NCI-H2081 treated with DMSO at 0.1 percent for 48 hours (cell line): ENCODE data around the gene RRH.
"Not testable (repeated sequence)": the region's sequence is repeated elsewhere in the genome, so short reads cannot be mapped to it uniquely, and the experiment has no call there.

Experiments used
- DNase-seq: peaks from one replicate; lab custom pipeline; 2025; lab: John Stamatoyannopoulos, UW

RRH gene

DNA sequence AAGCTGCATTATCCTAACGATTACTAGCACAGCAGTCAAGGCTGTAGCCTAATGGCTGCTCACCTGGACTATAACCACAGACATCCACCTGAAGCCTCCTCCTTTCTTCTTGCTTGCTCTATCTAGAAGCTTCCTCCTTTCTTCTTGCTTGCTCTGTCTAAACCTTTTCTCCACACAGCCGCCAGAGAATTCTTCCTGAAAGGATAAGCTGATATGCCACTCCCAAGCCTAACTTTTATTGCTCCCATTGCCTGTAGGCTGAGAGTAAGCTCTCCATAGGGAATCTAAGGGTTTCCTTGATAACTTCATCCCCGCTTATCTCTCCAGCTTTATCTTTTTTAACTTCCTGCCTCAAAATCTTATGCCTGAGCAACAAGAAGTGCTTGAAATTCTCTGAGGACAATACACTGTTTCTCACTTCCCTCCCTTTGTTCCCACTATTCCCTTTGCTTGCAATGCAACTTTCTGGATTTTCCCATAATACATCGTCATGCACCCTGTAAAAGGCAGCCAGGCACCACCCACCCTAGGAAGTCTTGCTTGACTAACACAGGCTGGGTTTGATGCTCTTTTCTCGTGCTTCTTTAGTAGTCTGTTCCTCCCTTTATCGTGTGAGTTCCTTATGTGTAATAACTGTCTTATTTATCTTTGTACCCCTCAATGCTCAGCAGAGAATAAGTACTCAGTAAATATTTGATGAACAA, 18.8 kb downstream of the RRH start:
- no peak for DNase-seq

DNA sequence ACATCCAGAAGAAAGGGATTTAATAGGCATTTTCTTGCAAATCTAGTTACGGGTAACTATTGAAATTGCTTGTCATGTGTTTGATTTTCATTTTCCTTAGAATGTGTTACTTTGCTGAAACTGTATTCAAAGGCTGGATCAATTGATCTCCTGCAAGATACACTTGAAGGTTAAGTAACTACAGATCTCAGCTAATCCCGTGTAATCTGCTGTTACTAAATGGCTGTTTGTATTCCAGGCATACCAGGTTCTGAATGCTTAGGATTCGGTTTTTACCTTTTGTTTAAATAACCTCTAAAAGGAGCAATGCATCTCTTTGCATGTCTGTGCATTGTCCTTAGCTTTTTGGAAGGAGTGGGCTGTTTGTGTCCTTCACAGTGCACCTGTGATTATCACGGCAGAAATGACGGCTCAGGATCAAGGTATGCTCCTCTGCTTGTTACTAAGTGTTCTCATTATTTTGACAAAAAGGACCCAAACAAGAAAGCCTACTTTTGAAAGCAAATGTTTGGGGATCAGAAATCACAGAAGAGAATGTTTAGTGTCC, 20.2 kb downstream of the RRH start, which contains the start of gene LRIT3:
Gene LRIT3, plus strand, starts transcription at position 212 of the 547 bp plus-strand sequence. Its CDS starts 95 bp downstream, at position 307.
- no peak for DNase-seq

DNA sequence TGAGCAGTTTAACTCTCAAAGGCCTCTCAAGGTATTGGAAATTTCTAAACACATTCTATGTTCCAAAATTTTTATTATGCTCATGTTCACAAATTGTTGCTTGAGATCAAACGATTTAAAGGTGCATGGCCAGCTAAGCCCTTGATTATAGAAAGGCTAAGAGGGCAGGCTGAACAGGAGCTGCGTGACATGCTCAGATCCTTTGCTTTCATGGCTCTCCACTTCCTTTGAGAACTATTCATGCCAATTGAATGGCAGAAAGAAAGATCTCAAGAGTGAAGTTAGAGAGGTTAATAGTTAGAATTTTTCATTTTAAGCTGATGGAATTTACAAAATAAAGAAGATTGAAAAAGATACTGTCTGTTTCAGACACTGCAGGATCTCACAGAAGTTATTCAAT, 20.7 kb downstream of the RRH start:
- no peak for DNase-seq

DNA sequence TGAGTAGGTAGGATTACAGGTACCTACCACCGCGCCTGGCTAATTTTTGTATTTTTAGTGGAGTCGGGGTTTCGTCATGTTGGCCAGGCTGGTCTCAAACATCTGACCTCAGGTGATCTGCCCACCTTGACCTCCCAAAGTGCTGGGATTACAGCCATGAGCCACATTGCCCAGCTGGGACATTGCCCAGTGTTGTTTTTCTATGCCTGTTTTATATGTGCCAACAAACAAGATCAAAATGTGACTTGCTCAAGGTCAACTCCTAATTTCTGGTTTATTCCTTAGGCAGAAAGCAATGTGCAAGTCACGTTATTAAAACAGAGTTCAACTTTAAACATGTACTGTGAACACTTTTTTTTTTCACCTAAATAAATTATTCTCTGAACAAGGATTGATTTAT, 22.8 kb downstream of the RRH start:
- DNase-seq: no peak

DNA sequence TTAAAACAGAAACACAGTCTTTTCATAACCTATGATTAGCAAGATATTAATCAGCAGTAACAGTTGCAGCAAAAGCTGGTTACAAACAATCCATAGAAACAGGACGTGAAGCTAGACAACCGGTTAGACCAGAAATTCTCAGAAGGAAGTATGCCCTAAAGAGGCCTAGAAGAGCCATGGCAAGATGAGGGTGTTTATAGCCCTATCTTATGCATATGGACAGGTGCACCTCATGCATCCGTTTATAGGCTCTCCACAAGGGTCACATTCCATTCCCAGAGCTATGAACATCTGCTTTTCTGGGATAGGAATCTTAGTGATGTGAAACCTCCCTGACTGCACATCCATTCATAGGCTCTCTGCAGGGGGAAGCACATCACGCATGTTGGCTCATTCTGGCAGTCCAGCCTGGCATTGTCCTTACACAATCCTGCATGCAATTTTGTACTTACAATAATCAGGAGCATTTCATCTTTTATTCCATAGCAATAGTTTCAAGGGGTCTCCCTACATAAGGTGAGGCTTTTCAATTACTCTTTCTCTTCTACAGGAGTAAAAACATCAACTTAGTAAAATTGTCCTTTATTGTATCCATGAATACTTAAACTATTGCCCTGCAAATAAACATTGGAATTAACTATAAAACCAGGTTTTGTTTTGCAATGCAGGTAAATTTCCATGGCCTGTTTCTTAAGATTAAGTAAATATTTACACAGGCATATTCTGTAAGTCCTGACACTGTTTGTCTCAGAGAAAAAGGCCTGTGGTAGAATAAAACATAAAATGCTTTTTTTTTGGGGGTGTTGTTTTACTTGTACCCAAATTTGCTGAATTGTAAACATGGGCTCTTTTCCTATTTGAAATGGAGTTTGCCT, 31.9 kb downstream of the RRH start:
- DNase-seq: not testable (repeated sequence)

DNA sequence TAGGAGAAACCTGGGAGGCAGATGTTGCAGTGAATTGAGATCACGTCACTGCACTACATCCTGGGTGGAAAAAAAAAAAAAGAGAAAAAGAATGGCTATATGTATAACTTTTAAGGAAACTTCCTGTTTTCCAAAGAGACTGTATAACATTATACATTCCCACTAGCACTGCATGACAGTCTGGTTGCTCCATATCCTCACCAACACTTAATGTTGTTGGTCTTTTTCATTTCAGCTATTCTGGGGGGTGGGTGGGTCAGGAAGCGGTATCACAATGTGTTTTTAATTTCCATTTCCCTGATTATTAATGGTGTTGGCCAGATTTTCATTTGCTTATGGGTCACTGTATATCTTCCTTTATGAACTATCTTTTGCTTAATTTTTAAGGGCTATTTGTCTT, 33.5 kb downstream of the RRH start:
- no peak for DNase-seq

DNA sequence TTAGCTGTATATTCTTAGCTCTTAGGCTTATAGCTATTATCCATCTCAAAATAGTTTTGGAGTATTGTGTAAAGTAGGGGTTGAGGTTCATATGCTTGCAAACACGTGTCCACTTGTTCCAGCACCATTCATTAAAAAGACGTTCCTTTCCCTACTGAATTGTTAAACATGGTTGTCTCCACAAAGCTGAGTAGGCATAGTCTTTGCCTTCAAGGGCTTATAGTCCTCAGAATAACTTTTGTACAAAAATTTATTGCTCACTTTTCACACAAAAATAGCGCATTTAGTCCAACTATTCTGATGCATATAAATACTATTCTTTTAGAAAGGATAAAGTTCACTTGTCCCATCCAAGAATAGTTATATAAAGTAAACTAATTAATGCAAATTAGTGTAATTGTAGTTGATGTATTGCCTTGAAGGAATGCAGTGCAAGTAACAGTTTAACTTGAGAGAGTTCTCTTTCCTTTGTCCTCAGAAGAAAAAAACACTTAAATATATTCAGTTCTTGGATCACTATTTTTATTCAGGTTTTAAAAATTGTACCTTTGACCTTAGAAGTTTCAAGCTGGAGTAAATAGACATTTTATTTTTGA, 34.2 kb downstream of the RRH start:
- DNase-seq: no peak

DNA sequence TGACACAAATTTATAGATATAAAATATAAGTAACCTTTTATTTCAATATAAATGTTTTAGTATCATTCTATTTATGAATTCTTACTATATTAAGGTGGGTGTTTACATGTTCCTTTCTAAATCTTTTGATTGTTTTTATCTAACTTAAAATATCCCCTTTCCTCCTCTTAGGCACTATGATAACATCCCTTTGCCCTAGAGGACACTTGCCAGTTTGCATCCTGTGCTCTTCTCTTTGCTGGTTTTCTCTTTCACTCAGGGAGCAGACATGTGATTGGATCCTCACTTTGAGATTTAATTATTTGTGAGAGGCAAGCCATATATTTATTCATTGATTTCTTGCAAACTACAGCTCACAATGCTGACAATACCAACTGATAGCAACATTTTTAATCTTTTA, 36.4 kb downstream of the RRH start:
- no peak for DNase-seq

DNA sequence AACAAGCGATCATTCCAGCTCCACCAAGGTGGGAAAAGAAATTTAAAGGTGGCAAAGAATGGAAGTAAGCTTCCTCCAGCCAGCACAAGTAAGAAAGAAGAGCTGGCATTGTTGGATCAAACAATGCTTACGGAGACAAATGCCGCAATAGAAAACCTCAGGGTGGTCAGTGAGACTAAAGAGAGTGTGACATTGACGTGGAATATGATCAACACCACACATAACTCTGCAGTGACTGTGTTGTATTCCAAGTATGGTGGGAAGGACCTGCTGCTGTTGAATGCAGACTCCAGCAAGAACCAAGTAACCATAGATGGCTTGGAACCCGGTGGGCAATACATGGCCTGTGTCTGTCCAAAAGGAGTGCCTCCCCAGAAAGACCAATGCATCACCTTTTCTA, 42.3 kb downstream of the RRH start:
- DNase-seq: no peak

DNA sequence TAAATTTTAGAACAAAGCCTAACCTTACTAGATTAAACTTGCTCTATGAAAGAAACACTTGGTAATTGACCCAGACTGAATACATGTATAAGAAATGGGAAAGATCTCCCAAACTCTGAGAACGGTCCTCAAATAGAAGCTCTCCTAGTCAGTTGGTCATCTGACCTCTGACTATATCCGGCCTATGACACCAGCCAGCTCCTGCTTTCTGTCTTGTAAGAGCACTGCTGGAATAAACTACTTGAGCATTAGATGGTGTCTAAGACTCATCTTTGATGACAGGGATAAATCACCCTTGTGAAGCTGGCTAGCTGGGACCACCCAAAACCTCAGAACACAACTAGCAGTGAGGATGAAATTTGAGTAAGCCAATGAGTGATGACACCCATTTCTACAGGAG, 44.3 kb downstream of the RRH start:
- no peak for DNase-seq

DNA sequence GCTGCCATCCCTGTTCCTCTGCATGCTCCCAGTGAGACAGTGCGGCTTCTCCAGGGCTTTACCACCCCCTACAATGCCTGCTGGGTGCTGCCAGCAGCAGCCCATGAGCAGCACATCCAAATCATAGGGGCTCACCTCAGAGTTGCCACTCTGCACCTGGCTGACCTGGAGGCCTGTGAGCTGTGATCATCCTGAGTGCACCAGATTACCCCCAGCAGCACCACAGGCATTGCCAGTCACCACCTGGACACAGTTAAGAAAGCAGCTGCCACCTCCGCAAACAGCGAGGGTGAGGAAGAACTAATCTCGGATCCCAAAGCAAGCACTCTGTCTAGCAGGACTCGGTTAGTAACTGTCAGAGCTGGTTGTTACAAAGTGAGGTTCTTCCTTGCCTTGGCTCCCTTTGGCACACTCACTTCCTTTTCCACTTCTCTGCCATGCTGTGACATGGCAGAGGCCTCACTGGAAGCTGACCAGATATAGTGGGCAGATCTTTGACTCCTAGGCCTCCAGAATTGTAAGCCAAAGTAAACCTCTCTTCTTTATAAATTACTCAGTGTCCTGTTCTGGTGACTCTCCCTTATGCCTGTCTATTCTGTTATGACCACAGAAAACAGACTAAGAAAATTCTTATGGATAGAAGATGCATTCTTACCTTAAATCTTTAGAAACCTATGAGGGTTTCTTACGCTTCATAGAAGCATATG, 45.3 kb downstream of the RRH start:
- DNase-seq: no peak

DNA sequence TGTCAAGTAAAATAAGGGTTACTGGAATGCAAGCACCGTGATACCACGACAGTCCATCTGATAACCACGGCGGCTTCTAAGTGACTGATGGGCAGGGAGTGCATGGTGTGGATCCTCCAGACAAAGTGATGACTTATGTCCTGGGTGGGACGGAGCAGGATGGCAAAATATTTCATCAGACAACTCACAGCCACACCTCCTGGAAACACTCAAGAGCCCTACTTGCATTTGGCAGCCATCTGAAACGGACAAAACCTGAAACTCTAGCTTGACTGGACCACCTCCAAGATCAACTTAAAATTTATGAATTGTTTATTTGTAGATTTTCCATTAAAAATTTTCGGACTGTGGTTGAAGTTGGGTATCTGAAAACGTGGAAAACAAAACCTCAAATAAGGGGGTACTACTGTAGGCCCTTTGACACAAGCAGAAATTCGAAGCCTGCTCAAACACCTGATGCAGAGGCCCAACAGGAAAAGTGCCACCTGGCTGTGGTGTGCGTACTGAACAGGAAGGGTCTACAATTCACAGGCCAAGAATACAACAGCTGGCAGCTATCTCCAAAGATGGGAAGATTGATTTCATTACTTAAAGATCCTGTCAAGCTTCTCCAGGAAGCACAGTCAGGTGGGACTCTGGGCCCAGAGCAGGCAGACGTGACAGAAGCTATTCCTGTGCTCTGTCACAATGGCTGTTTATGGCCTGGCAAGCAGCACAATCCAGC, 46.2 kb downstream of the RRH start:
- no peak for DNase-seq

DNA sequence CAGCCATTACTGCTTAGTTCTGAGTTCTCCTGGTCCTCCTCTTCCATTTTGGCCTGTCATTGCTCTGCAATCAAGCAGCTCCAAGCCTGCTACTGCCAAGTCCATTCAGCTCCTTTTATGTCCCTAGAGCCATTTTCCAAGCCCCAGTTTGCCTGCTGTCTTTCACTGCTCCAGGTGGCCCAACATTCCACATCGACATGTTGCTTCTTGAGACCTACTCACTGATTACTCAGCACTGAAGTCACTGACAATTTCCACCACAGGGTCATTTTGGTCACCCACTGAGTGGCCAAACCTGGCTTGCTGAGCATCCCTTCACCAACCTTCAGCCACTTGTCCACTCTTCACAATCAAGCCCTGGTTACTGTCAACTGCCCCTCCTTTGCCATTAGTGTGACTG, 47.3 kb downstream of the RRH start:
- DNase-seq: no peak

DNA sequence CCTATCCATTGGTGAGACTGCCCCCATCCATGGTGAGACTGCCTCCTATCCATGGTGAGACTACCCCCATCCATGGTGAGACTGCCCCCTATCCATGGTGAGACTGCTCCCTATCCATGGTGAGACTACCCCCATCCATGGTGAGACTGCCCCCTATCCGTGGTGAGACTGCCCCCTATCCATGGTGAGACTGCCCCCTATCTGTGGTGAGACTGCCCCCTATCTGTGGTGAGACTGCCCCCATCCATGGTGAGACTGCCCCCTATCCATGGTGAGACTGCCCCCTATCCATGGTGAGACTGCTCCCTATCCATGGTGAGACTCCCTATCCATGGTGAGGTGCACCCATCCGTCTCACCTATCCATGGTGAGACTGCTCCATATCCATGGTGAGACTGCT, 47.8 kb downstream of the RRH start:
- DNase-seq: not testable (repeated sequence)

DNA sequence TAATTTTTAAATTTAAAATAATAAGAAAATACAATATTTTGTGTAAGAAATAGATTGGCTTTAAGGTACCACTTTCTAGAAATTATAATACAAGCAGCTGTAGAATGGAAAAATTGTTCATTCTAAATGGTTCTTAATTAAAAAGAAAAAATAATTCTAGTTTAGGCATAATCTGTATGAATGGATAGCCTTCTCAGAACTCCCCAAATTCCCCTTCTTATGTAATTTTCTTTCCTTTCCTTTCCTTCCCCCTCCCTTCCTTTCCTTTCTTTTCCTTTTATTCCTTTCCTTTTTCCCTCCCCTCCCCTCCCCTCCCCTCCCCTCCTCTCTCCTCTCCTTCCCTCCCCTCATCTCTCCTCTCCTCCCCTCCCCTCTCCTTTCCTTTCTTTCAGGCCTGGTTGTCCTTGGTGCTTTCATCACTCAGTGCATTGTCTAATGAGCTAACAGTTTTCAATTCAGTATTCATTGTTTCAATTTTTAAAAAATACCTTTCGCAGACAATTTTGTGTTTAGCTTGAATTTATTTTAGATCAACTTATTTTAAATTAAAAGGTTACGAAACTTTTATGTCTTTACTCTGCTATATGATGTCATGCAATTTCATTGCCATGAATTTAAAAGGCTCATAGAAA, 49.0 kb downstream of the RRH start:
- no peak for DNase-seq

DNA sequence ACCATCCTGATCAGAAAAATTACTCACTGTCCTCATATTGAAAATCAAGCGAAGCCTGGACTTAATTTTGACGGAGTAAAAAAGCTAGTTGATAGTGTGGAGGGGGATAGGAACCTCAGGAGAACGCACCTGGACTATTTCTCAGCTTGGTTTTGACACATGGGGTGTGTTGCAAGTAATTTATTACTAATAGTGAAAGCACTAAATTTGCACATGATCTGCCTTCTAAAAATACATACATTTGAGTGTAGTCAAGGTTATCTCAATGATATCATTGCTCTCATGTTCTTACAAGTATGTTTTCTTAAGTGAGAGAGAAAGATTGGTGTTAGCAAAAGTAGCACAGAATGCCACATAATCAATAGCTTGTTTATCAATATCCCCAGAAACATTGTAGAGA, 49.6 kb downstream of the RRH start:
- DNase-seq: no peak

DNA sequence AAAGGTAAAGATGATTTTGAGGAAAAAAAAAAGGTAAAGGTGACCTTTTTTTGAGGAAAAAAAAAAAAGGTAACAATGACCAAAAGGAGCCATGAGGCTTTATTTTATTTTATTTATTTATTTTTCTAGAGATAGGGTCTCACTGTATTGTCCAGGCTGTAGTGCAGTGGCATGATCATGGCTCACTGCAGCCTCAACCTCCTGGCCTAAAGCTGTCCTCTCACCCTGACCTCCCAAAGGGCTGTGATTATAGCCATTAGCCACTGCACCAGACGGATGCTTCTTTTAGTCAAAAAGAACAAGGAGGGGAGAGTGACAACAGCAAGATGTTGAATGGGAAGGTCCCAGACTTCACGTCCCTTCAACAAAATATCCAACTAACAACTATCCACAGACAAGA, 50.6 kb downstream of the RRH start:
- no peak for DNase-seq

DNA sequence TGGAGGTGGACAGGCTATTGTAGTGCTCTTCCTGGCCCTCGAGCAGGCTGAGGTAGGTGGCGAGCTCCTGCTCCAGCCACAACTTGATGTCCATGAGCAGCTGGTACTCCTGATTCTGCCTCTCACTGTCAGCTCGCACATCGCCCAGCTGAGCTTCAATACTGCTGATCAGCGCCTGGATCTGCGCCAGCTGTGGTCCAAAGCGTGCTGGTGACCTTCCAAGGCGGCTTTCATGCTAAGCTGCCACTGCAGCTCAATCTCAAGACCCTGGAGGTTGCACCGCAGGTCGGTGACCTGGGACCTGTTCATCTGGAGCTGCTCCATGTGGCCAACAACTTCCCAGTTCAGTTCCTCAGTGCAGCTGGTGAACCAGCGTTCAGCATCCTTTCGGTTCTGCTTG, 51.3 kb downstream of the RRH start:
- DNase-seq: no peak

DNA sequence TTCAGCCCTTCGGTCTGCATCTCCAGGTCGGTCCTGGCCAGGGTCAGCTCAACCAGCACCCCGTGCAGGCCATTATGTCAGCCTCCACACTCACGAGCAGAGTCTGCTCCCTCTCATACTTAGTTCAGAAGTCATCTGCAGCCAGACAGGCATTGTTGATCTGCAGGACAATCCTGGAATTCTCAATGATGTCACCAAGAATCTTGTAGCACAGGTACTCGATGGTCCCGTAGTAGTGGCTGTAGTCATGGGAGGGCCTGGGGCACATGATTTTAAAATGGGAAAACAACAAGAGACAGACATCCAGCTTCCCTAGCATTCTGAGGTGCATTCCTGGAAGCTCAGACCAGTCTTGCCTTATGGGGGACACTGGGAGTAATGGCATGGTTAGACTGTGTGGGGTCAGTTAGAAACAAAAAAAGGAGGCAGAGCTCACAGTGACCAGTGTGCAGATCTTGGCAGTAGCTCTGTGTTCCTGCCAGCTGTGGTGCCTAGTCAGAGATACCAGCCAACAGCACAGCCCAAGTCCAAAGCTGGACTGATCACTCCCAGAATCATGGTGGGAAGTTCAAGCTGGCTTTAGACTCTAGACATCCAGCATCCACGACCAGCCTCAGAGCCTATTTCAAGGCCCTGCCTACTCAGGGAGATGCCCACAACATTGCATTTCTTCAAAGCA, 52.0 kb downstream of the RRH start:
- DNase-seq: no peak

DNA sequence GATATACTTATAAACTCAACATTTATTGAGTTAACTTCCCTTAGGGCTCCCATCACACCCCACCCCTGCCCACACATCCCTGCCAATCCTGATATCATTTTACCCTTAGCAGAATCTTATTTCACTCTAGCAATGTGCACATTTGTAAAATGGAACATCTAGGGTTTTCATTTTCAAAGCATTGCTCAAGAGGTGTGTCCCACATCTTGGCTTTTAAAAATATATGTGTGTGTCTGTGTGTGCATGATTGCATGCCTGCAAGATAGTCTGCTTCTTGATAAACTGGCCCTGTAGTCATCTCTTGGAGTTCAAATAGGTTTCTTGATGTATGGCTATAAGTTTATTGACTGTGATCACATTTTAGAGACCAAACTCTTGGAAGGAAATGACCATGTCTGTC, 58.5 kb downstream of the RRH start:
- DNase-seq: no peak
